ENCODE measurements around the gene NANOG. TPM values are rescaled to one million over a fixed set of nuclear protein-coding genes. Genes with fewer than 3 reads are reported as not detected.

Gene NANOG
- total RNA-seq, 1 experiment from 2014 or later, result 0.62 TPM

DNA sequence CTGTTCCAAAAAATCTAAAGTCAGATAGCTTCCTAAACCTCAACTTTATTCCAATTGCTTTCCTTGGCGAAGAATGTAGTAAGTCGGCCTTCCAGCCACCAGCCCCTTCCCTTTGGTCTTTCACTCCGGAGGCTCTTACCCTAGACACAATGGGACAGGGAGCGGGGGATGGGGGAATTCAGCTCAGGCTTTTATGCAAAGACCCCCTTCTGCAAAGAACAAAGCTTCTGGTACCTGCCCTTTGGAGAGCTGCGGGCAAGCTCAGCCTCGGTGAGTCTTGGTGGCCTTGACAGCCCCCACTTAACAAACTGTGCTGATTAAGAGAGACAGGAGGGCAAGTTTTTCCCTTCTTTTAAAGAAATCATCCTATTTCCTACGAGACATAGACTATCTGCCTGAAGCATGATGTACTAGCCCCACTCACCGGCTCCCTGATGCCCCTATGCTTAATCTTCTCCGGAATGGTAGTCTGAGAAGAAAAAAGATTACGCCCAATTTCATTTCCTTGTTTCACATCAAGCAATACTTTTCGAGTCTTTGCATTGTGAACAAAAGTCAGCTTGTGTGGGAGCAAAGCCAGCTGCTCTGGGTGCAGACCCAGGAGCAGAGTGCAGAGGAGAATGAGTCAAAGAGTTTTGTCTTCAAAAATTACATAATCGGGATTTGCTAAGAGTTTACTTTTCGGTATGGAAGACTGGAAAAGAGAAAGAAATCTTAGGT lies 1.5 kb upstream of the NANOG start:
- POLR2A ChIA-PET, result no interaction called here
- intact Hi-C loops (cut with micrococcal nuclease; ENCODE audit: unreplicated experiment), result no loop called here
- H3K4me3 ChIP-seq (ENCODE audit: low read depth in 2 of 2, low read length in 2 of 2), result no peak overlapping the region
- CTCF ChIA-PET, result interaction anchor here (0.7 kb wide), 1 partner anchor 107 kb away, joined by 4 read pairs; no protein-coding TSS in a partner anchor
- DNase-seq (ENCODE audit: low read depth, low spot score) (no peak), ATAC-seq (no peak)
- H3K27ac ChIP-seq (ENCODE audit: low read length), result no peak overlapping the region
- no peaks in the 10 kb centered on the region for H3K9me3 ChIP-seq (ENCODE audit: control insufficient read depth, insufficient read depth, low read depth, low read length)
- BruUV-seq (replicated peaks), result no TSS peak
- no peaks in the 10 kb centered on the region for H3K27me3 ChIP-seq (ENCODE audit: control insufficient read depth, insufficient read depth, low read length)
- in situ Hi-C loops (cut with HindIII; ENCODE audit: low pct_unique_long_range_greater_than_20kb, low sequenced_read_pairs), result no loop called here
- no peak for TF ChIP-seq POLR2AphosphoS5 (IDR thresholded peaks at IDR 0.05; ENCODE audit: low read depth, low read length)
- TF ChIP-seq, protein P1, sequence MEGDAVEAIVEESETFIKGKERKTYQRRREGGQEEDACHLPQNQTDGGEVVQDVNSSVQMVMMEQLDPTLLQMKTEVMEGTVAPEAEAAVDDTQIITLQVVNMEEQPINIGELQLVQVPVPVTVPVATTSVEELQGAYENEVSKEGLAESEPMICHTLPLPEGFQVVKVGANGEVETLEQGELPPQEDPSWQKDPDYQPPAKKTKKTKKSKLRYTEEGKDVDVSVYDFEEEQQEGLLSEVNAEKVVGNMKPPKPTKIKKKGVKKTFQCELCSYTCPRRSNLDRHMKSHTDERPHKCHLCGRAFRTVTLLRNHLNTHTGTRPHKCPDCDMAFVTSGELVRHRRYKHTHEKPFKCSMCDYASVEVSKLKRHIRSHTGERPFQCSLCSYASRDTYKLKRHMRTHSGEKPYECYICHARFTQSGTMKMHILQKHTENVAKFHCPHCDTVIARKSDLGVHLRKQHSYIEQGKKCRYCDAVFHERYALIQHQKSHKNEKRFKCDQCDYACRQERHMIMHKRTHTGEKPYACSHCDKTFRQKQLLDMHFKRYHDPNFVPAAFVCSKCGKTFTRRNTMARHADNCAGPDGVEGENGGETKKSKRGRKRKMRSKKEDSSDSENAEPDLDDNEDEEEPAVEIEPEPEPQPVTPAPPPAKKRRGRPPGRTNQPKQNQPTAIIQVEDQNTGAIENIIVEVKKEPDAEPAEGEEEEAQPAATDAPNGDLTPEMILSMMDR (IDR thresholded peaks at IDR 0.05), result no peak
- TF ChIP-seq SIN3A (IDR thresholded peaks at IDR 0.05; ENCODE audit: borderline replicate concordance, insufficient read depth, low read depth, low read length), result no peak
- TF ChIP-seq, protein P2, sequence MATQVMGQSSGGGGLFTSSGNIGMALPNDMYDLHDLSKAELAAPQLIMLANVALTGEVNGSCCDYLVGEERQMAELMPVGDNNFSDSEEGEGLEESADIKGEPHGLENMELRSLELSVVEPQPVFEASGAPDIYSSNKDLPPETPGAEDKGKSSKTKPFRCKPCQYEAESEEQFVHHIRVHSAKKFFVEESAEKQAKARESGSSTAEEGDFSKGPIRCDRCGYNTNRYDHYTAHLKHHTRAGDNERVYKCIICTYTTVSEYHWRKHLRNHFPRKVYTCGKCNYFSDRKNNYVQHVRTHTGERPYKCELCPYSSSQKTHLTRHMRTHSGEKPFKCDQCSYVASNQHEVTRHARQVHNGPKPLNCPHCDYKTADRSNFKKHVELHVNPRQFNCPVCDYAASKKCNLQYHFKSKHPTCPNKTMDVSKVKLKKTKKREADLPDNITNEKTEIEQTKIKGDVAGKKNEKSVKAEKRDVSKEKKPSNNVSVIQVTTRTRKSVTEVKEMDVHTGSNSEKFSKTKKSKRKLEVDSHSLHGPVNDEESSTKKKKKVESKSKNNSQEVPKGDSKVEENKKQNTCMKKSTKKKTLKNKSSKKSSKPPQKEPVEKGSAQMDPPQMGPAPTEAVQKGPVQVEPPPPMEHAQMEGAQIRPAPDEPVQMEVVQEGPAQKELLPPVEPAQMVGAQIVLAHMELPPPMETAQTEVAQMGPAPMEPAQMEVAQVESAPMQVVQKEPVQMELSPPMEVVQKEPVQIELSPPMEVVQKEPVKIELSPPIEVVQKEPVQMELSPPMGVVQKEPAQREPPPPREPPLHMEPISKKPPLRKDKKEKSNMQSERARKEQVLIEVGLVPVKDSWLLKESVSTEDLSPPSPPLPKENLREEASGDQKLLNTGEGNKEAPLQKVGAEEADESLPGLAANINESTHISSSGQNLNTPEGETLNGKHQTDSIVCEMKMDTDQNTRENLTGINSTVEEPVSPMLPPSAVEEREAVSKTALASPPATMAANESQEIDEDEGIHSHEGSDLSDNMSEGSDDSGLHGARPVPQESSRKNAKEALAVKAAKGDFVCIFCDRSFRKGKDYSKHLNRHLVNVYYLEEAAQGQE (IDR thresholded peaks at IDR 0.05; ENCODE audit: insufficient read depth in 1 of 2, low read depth in 2 of 2, low read length in 1 of 2), result no peak
- no peak for TF ChIP-seq TCF7L2 (IDR thresholded peaks at IDR 0.05; ENCODE audit: low read depth, low read length)
- no peaks in the 10 kb centered on the region for H3K4me1 ChIP-seq (ENCODE audit: control insufficient read depth, insufficient read depth, low read length)
- no peaks in the 10 kb centered on the region for H3K36me3 ChIP-seq (ENCODE audit: control insufficient read depth, insufficient read depth, low read length)

DNA sequence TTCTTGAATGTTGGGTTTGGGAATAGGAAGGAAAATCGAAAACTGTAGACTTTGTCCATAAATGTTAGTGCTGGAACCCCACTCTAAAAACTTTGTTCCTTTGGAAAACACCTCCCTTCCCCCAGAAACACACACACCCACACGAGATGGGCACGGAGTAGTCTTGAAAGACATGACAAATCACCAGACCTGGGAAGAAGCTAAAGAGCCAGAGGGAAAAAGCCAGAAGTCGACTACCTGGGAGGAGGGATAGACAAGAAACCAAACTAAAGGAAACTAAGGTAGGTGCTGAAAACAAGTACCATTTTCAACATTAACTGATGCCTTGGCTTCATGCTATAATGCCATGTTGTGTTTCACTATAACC lies 925 bp upstream of the NANOG start:
- in situ Hi-C loops (cut with HindIII; ENCODE audit: low pct_unique_long_range_greater_than_20kb, low sequenced_read_pairs), result no loop called here
- CTCF ChIA-PET, result no interaction called here
- H3K36me3 ChIP-seq (ENCODE audit: control insufficient read depth, insufficient read depth, low read length), result no peaks in the 10 kb centered on the region

More for the DNA sequence above, 925 bp upstream of the NANOG start:
- BruUV-seq (replicated peaks), result no TSS peak
- ATAC-seq (no peak), DNase-seq (ENCODE audit: low read depth, low spot score) (no peak)
- Histone ChIP-seq H3K27me3 (ENCODE audit: control insufficient read depth, insufficient read depth, low read length) (no peaks in the 10 kb centered on the region), H3K9me3 (ENCODE audit: control insufficient read depth, insufficient read depth, low read depth, low read length) (no peaks in the 10 kb centered on the region), H3K4me1 (ENCODE audit: control insufficient read depth, insufficient read depth, low read length) (no peaks in the 10 kb centered on the region), H3K4me3 (ENCODE audit: low read depth in 2 of 2, low read length in 2 of 2) (no peak overlapping the region), H3K27ac (ENCODE audit: low read length) (no peak overlapping the region)
- POLR2A ChIA-PET, result no interaction called here
- TF ChIP-seq TCF7L2 (IDR thresholded peaks at IDR 0.05; ENCODE audit: low read depth, low read length), result no peak
- TF ChIP-seq, protein P1 (IDR thresholded peaks at IDR 0.05), result no peak
- no peak for TF ChIP-seq SIN3A (IDR thresholded peaks at IDR 0.05; ENCODE audit: borderline replicate concordance, insufficient read depth, low read depth, low read length)
- no peak for TF ChIP-seq POLR2AphosphoS5 (IDR thresholded peaks at IDR 0.05; ENCODE audit: low read depth, low read length)
- TF ChIP-seq, protein P2 (IDR thresholded peaks at IDR 0.05; ENCODE audit: insufficient read depth in 1 of 2, low read depth in 2 of 2, low read length in 1 of 2), result no peak
- intact Hi-C loops (cut with micrococcal nuclease; ENCODE audit: unreplicated experiment), result no loop called here
